Measurements from ENCODE around the gene NHLRC4. TPM values are rescaled to one million over a fixed set of nuclear protein-coding genes. Genes with fewer than 3 reads are reported as not detected.

NHLRC4 gene
- total RNA-seq, 1 experiment from 2014 or later = 4.0 TPM

- ChIA-PET POLR2A (no interaction called here), CTCF (no interaction called here)
- no peak for DNase-seq (ENCODE audit: low read depth, low spot score)
- in situ Hi-C loops (cut with HindIII; ENCODE audit: low pct_unique_long_range_greater_than_20kb, low sequenced_read_pairs) = no loop called here
- ATAC-seq = no peak
- Histone ChIP-seq H3K27me3 (ENCODE audit: control insufficient read depth, insufficient read depth, low read length) (no peaks in the 10 kb centered on the region), H3K4me3 (ENCODE audit: low read depth in 2 of 2, low read length in 2 of 2) (no peak overlapping the region), H3K36me3 (ENCODE audit: control insufficient read depth, insufficient read depth, low read length) (no peaks in the 10 kb centered on the region), H3K9me3 (ENCODE audit: control insufficient read depth, insufficient read depth, low read depth, low read length) (no peaks in the 10 kb centered on the region), H3K4me1 (ENCODE audit: control insufficient read depth, insufficient read depth, low read length) (peaks cover 26% of the 10 kb centered on the region), H3K27ac (ENCODE audit: low read length) (peak overlapping the region; percentile 18)
- no TSS peak for BruUV-seq (replicated peaks)
- intact Hi-C loops (cut with micrococcal nuclease; ENCODE audit: unreplicated experiment) = no loop called here
- TF ChIP-seq POLR2AphosphoS5 (IDR thresholded peaks at IDR 0.05; ENCODE audit: low read depth, low read length) (no peak), SIN3A (IDR thresholded peaks at IDR 0.05; ENCODE audit: borderline replicate concordance, insufficient read depth, low read depth, low read length) (no peak), TCF7L2 (IDR thresholded peaks at IDR 0.05; ENCODE audit: low read depth, low read length) (no peak)
- TF ChIP-seq, protein P1, sequence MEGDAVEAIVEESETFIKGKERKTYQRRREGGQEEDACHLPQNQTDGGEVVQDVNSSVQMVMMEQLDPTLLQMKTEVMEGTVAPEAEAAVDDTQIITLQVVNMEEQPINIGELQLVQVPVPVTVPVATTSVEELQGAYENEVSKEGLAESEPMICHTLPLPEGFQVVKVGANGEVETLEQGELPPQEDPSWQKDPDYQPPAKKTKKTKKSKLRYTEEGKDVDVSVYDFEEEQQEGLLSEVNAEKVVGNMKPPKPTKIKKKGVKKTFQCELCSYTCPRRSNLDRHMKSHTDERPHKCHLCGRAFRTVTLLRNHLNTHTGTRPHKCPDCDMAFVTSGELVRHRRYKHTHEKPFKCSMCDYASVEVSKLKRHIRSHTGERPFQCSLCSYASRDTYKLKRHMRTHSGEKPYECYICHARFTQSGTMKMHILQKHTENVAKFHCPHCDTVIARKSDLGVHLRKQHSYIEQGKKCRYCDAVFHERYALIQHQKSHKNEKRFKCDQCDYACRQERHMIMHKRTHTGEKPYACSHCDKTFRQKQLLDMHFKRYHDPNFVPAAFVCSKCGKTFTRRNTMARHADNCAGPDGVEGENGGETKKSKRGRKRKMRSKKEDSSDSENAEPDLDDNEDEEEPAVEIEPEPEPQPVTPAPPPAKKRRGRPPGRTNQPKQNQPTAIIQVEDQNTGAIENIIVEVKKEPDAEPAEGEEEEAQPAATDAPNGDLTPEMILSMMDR (IDR thresholded peaks at IDR 0.05) = no peak
- TF ChIP-seq, protein P2, sequence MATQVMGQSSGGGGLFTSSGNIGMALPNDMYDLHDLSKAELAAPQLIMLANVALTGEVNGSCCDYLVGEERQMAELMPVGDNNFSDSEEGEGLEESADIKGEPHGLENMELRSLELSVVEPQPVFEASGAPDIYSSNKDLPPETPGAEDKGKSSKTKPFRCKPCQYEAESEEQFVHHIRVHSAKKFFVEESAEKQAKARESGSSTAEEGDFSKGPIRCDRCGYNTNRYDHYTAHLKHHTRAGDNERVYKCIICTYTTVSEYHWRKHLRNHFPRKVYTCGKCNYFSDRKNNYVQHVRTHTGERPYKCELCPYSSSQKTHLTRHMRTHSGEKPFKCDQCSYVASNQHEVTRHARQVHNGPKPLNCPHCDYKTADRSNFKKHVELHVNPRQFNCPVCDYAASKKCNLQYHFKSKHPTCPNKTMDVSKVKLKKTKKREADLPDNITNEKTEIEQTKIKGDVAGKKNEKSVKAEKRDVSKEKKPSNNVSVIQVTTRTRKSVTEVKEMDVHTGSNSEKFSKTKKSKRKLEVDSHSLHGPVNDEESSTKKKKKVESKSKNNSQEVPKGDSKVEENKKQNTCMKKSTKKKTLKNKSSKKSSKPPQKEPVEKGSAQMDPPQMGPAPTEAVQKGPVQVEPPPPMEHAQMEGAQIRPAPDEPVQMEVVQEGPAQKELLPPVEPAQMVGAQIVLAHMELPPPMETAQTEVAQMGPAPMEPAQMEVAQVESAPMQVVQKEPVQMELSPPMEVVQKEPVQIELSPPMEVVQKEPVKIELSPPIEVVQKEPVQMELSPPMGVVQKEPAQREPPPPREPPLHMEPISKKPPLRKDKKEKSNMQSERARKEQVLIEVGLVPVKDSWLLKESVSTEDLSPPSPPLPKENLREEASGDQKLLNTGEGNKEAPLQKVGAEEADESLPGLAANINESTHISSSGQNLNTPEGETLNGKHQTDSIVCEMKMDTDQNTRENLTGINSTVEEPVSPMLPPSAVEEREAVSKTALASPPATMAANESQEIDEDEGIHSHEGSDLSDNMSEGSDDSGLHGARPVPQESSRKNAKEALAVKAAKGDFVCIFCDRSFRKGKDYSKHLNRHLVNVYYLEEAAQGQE (IDR thresholded peaks at IDR 0.05; ENCODE audit: insufficient read depth in 1 of 2, low read depth in 2 of 2, low read length in 1 of 2) = no peak
Measured at GRCh38 chr16:592518-593306, 25.9 kb downstream of the NHLRC4 start.

GRCh38 chr16:593406-593805 is 26.6 kb downstream of the NHLRC4 start:
- ATAC-seq = no peak
- TF ChIP-seq, protein P1 (IDR thresholded peaks at IDR 0.05) = no peak
- no peak for TF ChIP-seq SIN3A (IDR thresholded peaks at IDR 0.05; ENCODE audit: borderline replicate concordance, insufficient read depth, low read depth, low read length)
- no peak for TF ChIP-seq POLR2AphosphoS5 (IDR thresholded peaks at IDR 0.05; ENCODE audit: low read depth, low read length)
- TF ChIP-seq, protein P2 (IDR thresholded peaks at IDR 0.05; ENCODE audit: insufficient read depth in 1 of 2, low read depth in 2 of 2, low read length in 1 of 2) = no peak
- TF ChIP-seq TCF7L2 (IDR thresholded peaks at IDR 0.05; ENCODE audit: low read depth, low read length) = no peak
- no peaks in the 10 kb centered on the region for H3K36me3 ChIP-seq (ENCODE audit: control insufficient read depth, insufficient read depth, low read length)
- no peaks in the 10 kb centered on the region for H3K9me3 ChIP-seq (ENCODE audit: control insufficient read depth, insufficient read depth, low read depth, low read length)
- in situ Hi-C loops (cut with HindIII; ENCODE audit: low pct_unique_long_range_greater_than_20kb, low sequenced_read_pairs) = no loop called here
- intact Hi-C loops (cut with micrococcal nuclease; ENCODE audit: unreplicated experiment) = no loop called here
- ChIA-PET POLR2A (no interaction called here), CTCF (no interaction called here)
- no peak overlapping the region for H3K4me3 ChIP-seq (ENCODE audit: low read depth in 2 of 2, low read length in 2 of 2)
- H3K27me3 ChIP-seq (ENCODE audit: control insufficient read depth, insufficient read depth, low read length) = no peaks in the 10 kb centered on the region
- DNase-seq (ENCODE audit: low read depth, low spot score) = no peak
- no TSS peak for BruUV-seq (replicated peaks)
- H3K27ac ChIP-seq (ENCODE audit: low read length) = peak overlapping the region; percentile 18
- H3K4me1 ChIP-seq (ENCODE audit: control insufficient read depth, insufficient read depth, low read length) = peaks cover 26% of the 10 kb centered on the region
